H1 (cell line): ENCODE measurements around the gene LIPA. TPM values are rescaled to one million over a fixed set of nuclear protein-coding genes. Genes with fewer than 3 reads are reported as not detected.

Experiments
- NANOG ChIP-seq: IDR thresholded peaks from 2 replicates; pipeline ENCODE4 v1.6.1; 2011; ENCODE audit warnings: low read length, low read depth, mild to moderate bottlenecking, inconsistent platforms; ENCODE audit not compliant: insufficient read depth, poor library complexity, severe bottlenecking
- polyA plus RNA-seq, 7 experiments: library from polyadenylated mRNA; depleted of rRNA in 3 of 7; stranded (reverse) in 5 of 7; unstranded in 2 of 7; fragments of >200 nt in 5 of 7; fragments of 200-250 nt in 2 of 7; gene quantifications; 1 replicate in 5 of 7; 2 replicates in 1 of 7; 4 replicates in 1 of 7; pipeline versions ENCODE4 v1.2.1 to v1.2.3, GENCODE V29; 2011 to 2013; ENCODE audit warnings: missing spikeins in 2 of 7, mixed read lengths in 2 of 7
- total RNA-seq: library from RNA; stranded (reverse); fragmentation: NEBNext Ultra II Directional; extraction: Animal tissue kit (Norgen Biotek cat#: 25700); gene quantifications from 2 replicates; pipeline ENCODE4 v1.2.1, GENCODE V29; 2021

The LIPA gene
- total and polyA plus RNA-seq, 2 of the 8 experiments (the other 6 are each of a cell fraction or from before 2014, with no cell fraction given): 18.1 to 32.4 TPM

- TF ChIP-seq NANOG: no peak
Observed at GRCh38 chr10:89262086-89263051, 10.8 kb upstream of the LIPA start (continued).
